ENCODE data around the gene C5orf47.

DNA sequence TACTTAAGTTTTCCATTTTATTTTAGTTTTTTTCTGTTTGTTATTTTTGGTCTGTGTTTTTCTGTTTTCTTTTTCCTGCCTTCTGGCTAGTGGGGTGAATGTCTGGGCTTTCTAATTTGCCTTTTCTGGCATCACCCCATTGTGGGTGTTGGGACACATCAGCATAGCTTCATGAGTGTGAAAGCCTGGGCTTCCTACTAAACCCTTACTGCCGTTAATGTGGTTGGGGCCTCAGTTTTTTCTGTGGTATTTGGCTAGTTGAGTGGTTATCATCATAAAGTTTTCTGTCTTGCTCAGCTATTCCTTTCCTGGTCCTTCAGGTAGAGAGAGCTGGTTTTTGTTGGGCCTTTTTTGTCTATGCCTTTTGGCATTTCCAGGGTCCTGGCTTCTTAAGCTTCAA, 21.4 kb downstream of the C5orf47 start:
- TF ChIP-seq, protein P1, sequence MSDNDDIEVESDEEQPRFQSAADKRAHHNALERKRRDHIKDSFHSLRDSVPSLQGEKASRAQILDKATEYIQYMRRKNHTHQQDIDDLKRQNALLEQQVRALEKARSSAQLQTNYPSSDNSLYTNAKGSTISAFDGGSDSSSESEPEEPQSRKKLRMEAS (IDR thresholded peaks at IDR 0.05): no peak
- TF ChIP-seq CEBPB (IDR thresholded peaks at IDR 0.05) (no peak), RAD21 (IDR thresholded peaks at IDR 0.05; ENCODE audit: low read depth) (no peak), TCF12 (IDR thresholded peaks at IDR 0.05; ENCODE audit: low read depth) (no peak), EP300 (IDR thresholded peaks at IDR 0.05; ENCODE audit: borderline replicate concordance) (no peak), FOXM1 (IDR thresholded peaks at IDR 0.05; ENCODE audit: borderline replicate concordance, low read depth) (no peak), NFIC (IDR thresholded peaks at IDR 0.05) (no peak), CREB1 (IDR thresholded peaks at IDR 0.05; ENCODE audit: low read depth) (no peak), TAF1 (IDR thresholded peaks at IDR 0.05; ENCODE audit: low read depth) (no peak), YY1 (IDR thresholded peaks at IDR 0.05; ENCODE audit: low read depth) (no peak)
- TF ChIP-seq, protein P2, sequence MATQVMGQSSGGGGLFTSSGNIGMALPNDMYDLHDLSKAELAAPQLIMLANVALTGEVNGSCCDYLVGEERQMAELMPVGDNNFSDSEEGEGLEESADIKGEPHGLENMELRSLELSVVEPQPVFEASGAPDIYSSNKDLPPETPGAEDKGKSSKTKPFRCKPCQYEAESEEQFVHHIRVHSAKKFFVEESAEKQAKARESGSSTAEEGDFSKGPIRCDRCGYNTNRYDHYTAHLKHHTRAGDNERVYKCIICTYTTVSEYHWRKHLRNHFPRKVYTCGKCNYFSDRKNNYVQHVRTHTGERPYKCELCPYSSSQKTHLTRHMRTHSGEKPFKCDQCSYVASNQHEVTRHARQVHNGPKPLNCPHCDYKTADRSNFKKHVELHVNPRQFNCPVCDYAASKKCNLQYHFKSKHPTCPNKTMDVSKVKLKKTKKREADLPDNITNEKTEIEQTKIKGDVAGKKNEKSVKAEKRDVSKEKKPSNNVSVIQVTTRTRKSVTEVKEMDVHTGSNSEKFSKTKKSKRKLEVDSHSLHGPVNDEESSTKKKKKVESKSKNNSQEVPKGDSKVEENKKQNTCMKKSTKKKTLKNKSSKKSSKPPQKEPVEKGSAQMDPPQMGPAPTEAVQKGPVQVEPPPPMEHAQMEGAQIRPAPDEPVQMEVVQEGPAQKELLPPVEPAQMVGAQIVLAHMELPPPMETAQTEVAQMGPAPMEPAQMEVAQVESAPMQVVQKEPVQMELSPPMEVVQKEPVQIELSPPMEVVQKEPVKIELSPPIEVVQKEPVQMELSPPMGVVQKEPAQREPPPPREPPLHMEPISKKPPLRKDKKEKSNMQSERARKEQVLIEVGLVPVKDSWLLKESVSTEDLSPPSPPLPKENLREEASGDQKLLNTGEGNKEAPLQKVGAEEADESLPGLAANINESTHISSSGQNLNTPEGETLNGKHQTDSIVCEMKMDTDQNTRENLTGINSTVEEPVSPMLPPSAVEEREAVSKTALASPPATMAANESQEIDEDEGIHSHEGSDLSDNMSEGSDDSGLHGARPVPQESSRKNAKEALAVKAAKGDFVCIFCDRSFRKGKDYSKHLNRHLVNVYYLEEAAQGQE (IDR thresholded peaks at IDR 0.05; ENCODE audit: low read depth): no peak
- TF ChIP-seq, protein P3, sequence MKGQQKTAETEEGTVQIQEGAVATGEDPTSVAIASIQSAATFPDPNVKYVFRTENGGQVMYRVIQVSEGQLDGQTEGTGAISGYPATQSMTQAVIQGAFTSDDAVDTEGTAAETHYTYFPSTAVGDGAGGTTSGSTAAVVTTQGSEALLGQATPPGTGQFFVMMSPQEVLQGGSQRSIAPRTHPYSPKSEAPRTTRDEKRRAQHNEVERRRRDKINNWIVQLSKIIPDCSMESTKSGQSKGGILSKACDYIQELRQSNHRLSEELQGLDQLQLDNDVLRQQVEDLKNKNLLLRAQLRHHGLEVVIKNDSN (IDR thresholded peaks at IDR 0.05): no peak

Measured in Ishikawa (cell line).